Activated CD8-positive, alpha-beta memory T cell treated with anti-CD3 and anti-CD28 coated beads for 24 hours (primary cell): Measurements from ENCODE around the gene MUC4.

ENCODE experiments used
- DNase-seq: peaks from one replicate; pipeline ENCODE4 v3.0.0-alpha.2; 2020

The MUC4 gene

GRCh38 chr3:195811756-195812155 lies at the start of gene MUC4:
Gene MUC4 (minus strand): TSS chr3:195811929. CDS start chr3:195811817, 112 bp downstream.
- DNase-seq, result no peak

- no peak for DNase-seq
Observed at GRCh38 chr3:195860456-195860855, 48.7 kb upstream of the MUC4 start.

DNA sequence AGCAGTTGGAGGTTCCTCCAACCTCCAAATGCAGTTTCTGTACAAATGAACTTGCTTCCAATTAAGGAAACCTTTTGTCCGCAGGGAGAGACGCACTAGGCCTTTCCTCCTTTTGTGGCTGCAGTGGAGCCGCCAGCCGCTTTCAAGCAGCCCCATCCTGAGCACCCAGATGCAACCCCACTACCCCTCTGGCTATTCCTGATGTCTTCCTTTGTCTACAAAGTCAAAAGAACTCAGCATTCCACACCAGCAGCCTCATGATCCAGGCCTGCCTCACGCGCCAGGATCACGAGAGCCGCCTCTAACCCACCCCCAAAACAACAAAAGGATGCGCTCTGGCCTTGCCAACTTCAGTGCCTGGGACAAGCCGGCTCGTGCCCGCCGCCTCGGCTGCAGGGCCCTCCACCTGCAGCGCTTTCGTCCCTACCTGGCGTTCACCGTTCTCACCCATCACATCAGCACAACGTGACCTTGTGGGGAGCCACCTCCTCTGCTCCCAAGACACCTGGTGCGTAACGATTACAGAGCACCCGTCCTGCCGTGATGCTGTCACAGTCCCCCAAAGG lies 48.2 kb upstream of the MUC4 start:
- no peak for DNase-seq

DNA sequence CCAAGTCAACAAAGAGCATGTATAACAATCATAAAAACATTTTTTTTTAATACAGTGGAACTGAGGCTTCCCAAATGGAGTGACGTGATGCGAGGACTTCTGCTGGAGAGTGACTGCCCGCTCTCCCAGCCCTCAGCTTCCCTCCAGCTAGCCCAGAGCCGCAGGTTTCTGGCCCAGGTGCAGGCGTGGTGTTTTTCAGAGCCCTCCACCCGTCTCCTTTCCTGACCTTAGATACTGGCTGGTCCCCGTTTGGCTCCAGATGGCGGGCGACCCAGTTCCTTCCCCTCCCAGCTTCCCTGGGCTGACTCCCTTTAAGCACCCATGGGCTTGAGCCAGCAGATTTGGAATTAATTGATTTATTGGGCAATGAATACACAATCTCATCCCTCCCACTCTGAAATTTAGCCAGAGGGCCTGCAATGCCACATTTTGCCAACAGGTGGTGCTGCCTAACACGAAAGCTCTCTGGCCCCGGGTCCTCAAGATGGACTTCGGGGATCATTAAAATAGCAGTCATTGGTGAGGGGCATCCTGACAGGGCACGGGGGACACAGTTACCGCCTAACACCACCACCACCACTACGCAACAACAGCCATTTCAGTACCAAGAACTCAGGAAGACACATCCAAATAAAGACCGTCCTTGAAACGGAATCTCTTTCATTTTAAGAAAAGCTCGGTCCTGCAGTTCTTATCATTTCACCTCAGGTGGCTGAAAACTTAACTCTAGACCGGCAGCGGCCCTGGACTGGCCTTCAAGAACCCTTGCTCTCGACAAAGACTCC lies 47.5 kb upstream of the MUC4 start:
- DNase-seq, result peak; percentile 95

DNA sequence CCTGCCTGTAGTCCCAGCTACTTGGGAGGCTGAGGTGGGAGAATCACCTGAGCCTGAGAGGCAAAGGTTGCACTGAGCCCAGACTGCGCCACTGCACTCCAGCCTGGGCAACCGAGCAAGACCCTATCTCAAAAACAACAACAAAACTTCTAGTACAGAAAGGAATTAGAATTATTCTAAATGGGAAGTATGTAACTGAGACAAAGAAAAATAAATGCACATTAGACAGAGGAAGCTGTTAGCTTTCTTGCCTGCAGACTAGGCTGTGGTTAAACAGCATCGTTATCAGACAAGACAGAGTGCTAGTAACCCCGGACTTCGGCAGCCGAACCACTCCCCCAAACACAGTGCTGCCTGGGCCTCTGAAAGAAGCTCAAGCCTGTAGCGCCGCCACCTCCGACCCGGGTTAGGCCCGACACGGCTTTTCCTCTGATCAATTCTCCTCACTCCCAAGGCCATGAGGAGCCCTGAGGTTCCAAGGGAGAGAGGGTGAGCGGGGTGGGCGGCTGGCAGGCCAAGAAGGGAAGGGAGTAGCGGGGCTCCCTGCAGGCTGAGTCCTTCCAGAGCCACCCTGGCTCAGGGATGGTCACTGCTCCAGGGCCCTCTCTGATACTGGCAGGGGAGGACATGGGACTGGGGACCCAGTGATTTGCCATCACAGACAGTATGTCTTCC lies 44.8 kb upstream of the MUC4 start:
- DNase-seq, result no peak

- no peak for DNase-seq
Observed at GRCh38 chr3:195855471-195856409, 44.0 kb upstream of the MUC4 start.

DNA sequence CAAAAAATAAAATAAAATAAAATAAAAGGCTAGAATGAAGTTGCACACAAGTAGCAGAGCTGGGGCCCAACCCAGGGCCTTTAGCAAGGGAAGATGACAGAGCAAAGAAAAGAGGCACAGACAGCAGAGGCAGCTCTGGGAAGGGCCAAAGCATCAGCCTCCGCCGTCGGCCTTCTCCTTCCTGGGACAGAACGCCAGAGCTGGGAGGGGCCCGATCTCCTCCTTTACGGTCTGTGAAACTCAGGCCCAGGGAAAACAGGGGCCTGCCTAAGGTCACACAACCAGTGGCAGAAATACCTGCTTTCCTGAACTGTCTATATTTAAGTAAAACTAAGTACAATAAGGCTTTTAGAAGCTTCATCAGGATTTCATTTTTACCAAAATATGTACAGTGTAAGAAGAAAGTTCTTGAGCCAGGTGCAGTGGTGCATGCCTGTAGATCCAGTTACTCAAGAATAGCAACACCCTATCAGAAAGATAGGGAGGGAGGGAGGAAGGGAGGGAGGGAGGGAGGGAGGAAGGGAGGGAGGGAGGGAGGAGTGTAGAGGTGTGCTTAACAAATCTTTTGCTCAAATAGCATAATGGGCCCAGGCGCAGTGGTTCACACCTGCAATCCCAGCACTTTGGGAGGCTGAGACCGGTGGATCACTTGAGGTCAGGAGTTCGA lies 43.0 kb upstream of the MUC4 start:
- no peak for DNase-seq

GRCh38 chr3:195853996-195854395 lies 42.3 kb upstream of the MUC4 start:
- DNase-seq, result no peak

- no peak for DNase-seq
Observed at GRCh38 chr3:195853036-195853435, 41.3 kb upstream of the MUC4 start.

- peak; percentile 93 for DNase-seq
Observed at GRCh38 chr3:195850857-195851543, 39.3 kb upstream of the MUC4 start.

DNA sequence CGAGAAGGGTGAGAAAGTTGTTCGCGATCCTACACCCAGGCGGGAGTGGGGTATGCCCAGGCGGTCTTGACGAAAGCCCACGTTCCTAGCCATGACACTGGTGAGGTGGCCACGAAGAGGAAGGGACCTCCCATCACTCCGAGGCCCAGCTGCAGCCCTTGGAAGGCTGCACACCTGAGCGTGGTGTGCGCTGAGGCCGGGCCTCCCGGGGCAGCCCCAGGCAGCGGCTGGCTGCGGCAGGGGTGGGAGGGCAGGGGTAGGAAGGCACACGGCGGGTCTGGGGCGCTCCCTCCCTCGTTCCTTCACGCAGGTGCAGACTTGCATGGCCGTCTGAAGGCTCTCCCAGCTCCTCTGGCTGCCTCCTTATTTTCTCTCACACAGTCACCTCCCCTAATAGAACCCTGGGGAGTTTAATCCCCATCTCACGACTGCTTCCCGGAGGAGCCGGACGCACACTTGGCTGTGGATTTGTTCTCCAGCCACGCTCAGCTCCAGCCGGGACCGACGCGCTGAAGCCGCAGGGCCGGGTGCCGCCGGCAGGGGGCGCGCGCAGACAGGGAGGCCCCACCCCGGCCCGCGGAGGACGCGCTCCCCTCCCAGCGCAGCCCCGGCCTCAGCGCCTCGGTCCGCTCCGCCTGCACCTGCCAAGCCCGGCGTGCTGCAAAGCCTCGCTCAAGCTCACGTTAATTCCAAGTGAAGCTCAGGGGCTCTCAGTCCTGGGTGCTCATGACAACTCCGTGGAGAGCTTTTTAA lies 37.8 kb upstream of the MUC4 start:
- DNase-seq, result no peak

GRCh38 chr3:195847055-195847950 lies 35.6 kb upstream of the MUC4 start:
- DNase-seq, result no peak

GRCh38 chr3:195845483-195845882 lies 33.8 kb upstream of the MUC4 start:
- DNase-seq, result no peak

- no peak for DNase-seq
Observed at GRCh38 chr3:195844671-195845218, 33.0 kb upstream of the MUC4 start.

GRCh38 chr3:195839260-195840010 lies 27.7 kb upstream of the MUC4 start:
- no peak for DNase-seq

DNA sequence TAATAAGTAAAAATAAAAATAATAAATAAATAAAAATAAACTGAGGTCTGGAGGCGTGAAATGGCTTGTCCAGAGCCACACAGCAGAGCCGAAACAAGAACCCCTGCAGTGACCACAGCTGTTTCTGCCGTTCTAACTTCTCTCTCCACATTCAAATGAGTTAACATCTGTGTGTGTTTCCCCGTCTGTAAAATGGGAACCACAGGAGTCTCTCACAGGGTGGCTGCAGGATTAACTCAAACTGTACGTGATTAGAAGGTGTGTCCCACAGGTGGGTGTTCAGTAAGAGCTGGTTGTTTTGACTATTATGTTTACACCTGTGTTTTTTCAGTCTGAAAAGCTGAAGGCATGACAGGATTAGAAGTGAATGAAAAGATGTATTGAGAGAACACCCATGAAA lies 27.0 kb upstream of the MUC4 start:
- DNase-seq, result no peak

DNA sequence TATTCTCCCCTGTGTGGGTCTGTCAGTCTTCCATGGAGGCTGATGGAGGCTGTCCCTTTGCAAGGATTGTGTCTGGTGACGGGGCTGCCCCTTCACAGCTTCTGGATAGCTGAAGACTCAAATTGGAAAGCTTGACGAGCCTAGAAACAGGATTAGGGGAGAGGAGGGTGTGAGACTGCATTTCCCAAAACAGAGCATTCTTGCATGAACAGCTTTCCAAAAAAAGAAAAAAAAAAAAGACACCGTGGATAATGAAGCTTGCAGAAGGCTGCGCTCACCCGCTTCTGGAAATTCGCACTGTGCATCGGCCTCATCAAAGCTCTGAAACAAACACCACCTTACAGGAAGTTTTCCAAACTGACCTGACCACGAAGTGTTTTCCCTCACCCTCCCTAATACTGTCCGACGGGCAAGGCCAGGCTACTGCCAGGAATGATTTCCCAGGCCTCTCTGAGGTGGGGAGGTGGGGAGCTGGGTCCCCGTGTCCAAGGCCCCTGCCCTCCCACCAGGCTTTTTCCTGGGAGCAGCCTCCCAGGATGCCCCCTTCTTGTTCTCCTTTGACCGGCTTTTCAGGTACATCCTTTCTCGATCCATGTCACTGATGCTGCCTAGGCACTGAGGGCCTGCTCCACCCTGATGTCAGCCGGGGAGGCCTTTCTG lies 24.9 kb upstream of the MUC4 start:
- no peak for DNase-seq

GRCh38 chr3:195835791-195836190 lies 24.1 kb upstream of the MUC4 start:
- no peak for DNase-seq
